HepG2 (cell line): ENCODE results near the gene NYNRIN. TPM values are rescaled to one million over a fixed set of nuclear protein-coding genes. Genes with fewer than 3 reads are reported as not detected.
A peak's percentile ranks its signal among the peaks of the same experiment; 100 is the strongest.

ENCODE experiments used
- ARNTL ChIP-seq: sonication (generic); formaldehyde crosslinking; IDR thresholded peaks from 2 replicates; pipeline ENCODE4 v1.4.0; 2020; ENCODE audit warnings: mild to moderate bottlenecking, missing genetic modification reagents
- ATF7 ChIP-seq, 2 experiments: fragments of 450-650 bp in 1 of 2; sonication (generic) in 1 of 2; formaldehyde crosslinking in 1 of 2; IDR thresholded peaks; 2 replicates each; pipeline versions ENCODE4 v1.4.0 to v1.6.1; 2016 to 2020; ENCODE audit warnings: antibody characterized with exemption in 1 of 2, mild to moderate bottlenecking in 1 of 2, missing genetic modification reagents in 1 of 2
- CC2D1A ChIP-seq: sonication (generic); formaldehyde crosslinking; IDR thresholded peaks from 2 replicates; pipeline ENCODE4 v1.8.1; 2023; ENCODE audit warnings: mild to moderate bottlenecking, missing genetic modification reagents
- ISL2 ChIP-seq: sonication (generic); formaldehyde crosslinking; IDR thresholded peaks from 2 replicates; pipeline ENCODE4 v1.5.0; 2020; ENCODE audit warnings: missing genetic modification reagents
- KLF9 ChIP-seq: IDR thresholded peaks from 2 replicates; pipeline ENCODE4 v1.6.1; 2016; ENCODE audit warnings: low read depth
- RFX3 ChIP-seq: IDR thresholded peaks from 2 replicates; pipeline ENCODE4 v1.6.1; 2016; ENCODE audit warnings: missing biosample characterization, missing genetic modification reagents
- RXRB ChIP-seq: IDR thresholded peaks from 2 replicates; pipeline ENCODE4 v1.6.1; 2016; ENCODE audit warnings: borderline replicate concordance, missing genetic modification reagents, missing compliant biosample characterization
- SOX6 ChIP-seq, 2 experiments: fragments of 450-650 bp in 1 of 2; sonication (generic) in 1 of 2; formaldehyde crosslinking in 1 of 2; IDR thresholded peaks; 2 replicates each; pipeline versions ENCODE4 v1.4.0 to v1.6.1; 2017 to 2020; ENCODE audit warnings: antibody characterized with exemption in 1 of 2, mild to moderate bottlenecking in 1 of 2, missing genetic modification reagents in 1 of 2
- ZNF136 ChIP-seq: sonication (generic); formaldehyde crosslinking; IDR thresholded peaks from 2 replicates; pipeline ENCODE4 v1.8.1; 2022; ENCODE audit warnings: low read depth, mild to moderate bottlenecking, moderate library complexity, missing genetic modification reagents
- ZNF333 ChIP-seq: sonication (generic); formaldehyde crosslinking; IDR thresholded peaks from 2 replicates; pipeline ENCODE4 v1.4.0; 2020; ENCODE audit warnings: mild to moderate bottlenecking, missing genetic modification reagents, borderline replicate concordance
- ZNF543 ChIP-seq: sonication (generic); formaldehyde crosslinking; IDR thresholded peaks from 2 replicates; pipeline ENCODE4 v1.4.0; 2020; ENCODE audit warnings: mild to moderate bottlenecking, missing genetic modification reagents
- ZNF569 ChIP-seq: sonication (generic); formaldehyde crosslinking; IDR thresholded peaks from 2 replicates; pipeline ENCODE4 v1.5.0; 2020; ENCODE audit warnings: mild to moderate bottlenecking, missing genetic modification reagents, moderate library complexity, borderline replicate concordance
- polyA plus RNA-seq, 8 experiments: library from polyadenylated mRNA; depleted of rRNA in 3 of 8; stranded (reverse) in 7 of 8; unstranded in 1 of 8; fragments of >200 nt; fragmentation: Illumina TruSeq in 4 of 8; extraction: Trizol in 4 of 8; gene quantifications; 2 replicates each; pipeline versions ENCODE4 v1.2.1 to v1.2.3, GENCODE V29; 2011 to 2016; ENCODE audit warnings: low read depth in 4 of 8, missing spikeins in 1 of 8, mixed read lengths in 1 of 8; ENCODE audit not compliant: insufficient read depth in 1 of 8
- total RNA-seq, 5 experiments: library from RNA; depleted of rRNA; stranded (reverse); fragments of >200 nt; fragmentation: Illumina TruSeq; extraction: Trizol; gene quantifications; 2 replicates each; pipeline ENCODE4 v1.2.3, GENCODE V29; 2016; ENCODE audit warnings: low read depth in 1 of 5
- TF ChIP-seq, protein P1 (sequence below): sonication (generic); formaldehyde crosslinking; IDR thresholded peaks from 2 replicates; pipeline ENCODE4 v1.5.1; 2020; ENCODE audit warnings: missing genetic modification reagents, mild to moderate bottlenecking, borderline replicate concordance
- TF ChIP-seq, protein P2 (sequence below): sonication (generic); formaldehyde crosslinking; IDR thresholded peaks from 2 replicates; pipeline ENCODE4 v1.4.0; 2020; ENCODE audit warnings: missing genetic modification reagents, low read depth, mild to moderate bottlenecking, borderline replicate concordance
- TF ChIP-seq, protein P3 (sequence below): sonication (generic); formaldehyde crosslinking; IDR thresholded peaks from 2 replicates; pipeline ENCODE4 v1.9.0; 2021; ENCODE audit warnings: missing genetic modification reagents, borderline replicate concordance
- TF ChIP-seq, protein P4 (sequence below): IDR thresholded peaks from 2 replicates; pipeline ENCODE4 v1.6.1; 2016; ENCODE audit warnings: low read depth, borderline replicate concordance
- TF ChIP-seq, protein P5 (sequence below): sonication (generic); formaldehyde crosslinking; IDR thresholded peaks from 2 replicates; pipeline ENCODE4 v1.4.0; 2020; ENCODE audit warnings: mild to moderate bottlenecking, missing genetic modification reagents
- TF ChIP-seq, protein P6 (sequence below): sonication (generic); formaldehyde crosslinking; IDR thresholded peaks from 2 replicates; pipeline ENCODE4 v1.5.0; 2020; ENCODE audit warnings: missing genetic modification reagents
- TF ChIP-seq, protein P7 (sequence below): sonication (generic); formaldehyde crosslinking; IDR thresholded peaks from 2 replicates; pipeline ENCODE4 v1.4.0; 2020; ENCODE audit warnings: missing genetic modification reagents

NYNRIN gene
- total and polyA plus RNA-seq, 2 of the 13 experiments (the other 11 are each of a cell fraction or from before 2014, with no cell fraction given), result 0.63 to 1.1 TPM

DNA sequence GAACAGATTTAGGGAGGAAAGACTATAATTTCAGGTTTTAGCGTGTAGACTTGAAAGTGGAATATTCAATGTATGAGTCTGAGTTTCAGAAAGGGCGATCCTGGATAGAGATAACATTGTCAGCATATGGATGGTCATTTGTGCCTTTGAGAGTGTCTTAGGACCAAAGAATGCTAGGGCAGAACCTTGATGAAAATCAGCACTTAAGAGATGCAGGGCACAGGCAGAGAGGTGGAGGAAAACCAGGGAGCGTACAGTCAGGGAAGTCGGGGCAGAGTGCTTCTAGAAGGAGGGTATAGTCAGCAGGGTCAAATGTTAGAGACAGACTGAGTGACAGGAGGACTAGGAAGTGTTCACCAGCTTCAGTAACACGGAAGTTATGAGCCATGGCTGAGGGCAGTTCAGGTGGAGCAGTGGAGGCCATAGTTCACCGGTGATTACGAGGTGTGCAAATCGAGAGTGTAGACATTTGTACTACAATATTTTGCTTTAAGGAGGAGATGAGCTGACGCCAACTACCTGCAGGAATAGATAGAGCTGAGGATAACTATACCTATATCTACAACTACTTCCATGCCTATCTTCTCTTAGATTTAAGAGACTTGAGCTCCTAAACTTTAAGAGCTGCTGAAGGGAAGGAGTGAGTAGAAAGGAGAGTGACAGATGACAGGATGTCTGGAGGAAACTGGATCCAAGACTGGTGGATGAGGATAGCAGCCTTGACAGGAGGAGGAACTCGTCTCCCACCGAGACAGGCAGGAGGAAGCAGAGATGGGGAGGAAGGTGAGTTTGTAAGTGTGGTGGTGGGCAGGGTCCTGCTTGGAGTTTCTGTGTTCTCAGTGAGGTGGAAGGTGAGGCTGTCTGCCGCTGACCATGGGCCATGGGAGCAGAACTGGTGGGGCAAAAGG is 24.1 kb downstream of the NYNRIN start (continued):
- TF ChIP-seq, protein P1, sequence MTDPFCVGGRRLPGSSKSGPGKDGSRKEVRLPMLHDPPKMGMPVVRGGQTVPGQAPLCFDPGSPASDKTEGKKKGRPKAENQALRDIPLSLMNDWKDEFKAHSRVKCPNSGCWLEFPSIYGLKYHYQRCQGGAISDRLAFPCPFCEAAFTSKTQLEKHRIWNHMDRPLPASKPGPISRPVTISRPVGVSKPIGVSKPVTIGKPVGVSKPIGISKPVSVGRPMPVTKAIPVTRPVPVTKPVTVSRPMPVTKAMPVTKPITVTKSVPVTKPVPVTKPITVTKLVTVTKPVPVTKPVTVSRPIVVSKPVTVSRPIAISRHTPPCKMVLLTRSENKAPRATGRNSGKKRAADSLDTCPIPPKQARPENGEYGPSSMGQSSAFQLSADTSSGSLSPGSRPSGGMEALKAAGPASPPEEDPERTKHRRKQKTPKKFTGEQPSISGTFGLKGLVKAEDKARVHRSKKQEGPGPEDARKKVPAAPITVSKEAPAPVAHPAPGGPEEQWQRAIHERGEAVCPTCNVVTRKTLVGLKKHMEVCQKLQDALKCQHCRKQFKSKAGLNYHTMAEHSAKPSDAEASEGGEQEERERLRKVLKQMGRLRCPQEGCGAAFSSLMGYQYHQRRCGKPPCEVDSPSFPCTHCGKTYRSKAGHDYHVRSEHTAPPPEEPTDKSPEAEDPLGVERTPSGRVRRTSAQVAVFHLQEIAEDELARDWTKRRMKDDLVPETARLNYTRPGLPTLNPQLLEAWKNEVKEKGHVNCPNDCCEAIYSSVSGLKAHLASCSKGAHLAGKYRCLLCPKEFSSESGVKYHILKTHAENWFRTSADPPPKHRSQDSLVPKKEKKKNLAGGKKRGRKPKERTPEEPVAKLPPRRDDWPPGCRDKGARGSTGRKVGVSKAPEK (CRISPR knock-in tag), result 0 out of 2 replicates have a peak, but pooled peaks have one; percentile 71
- TF ChIP-seq, protein P2, sequence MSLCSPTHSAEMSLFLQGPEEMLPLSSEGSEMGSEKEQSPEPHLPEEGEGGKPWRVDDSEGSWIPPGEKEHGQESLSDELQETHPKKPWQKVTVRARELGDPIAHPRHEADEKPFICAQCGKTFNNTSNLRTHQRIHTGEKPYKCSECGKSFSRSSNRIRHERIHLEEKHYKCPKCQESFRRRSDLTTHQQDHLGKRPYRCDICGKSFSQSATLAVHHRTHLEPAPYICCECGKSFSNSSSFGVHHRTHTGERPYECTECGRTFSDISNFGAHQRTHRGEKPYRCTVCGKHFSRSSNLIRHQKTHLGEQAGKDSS, result no peak
- TF ChIP-seq ZNF569 (CRISPR knock-in tag), result no peak
- TF ChIP-seq RXRB, result peak; percentile 68; the same call in 1 of the 2 replicates
- no peak for TF ChIP-seq RFX3
- TF ChIP-seq, protein P3, sequence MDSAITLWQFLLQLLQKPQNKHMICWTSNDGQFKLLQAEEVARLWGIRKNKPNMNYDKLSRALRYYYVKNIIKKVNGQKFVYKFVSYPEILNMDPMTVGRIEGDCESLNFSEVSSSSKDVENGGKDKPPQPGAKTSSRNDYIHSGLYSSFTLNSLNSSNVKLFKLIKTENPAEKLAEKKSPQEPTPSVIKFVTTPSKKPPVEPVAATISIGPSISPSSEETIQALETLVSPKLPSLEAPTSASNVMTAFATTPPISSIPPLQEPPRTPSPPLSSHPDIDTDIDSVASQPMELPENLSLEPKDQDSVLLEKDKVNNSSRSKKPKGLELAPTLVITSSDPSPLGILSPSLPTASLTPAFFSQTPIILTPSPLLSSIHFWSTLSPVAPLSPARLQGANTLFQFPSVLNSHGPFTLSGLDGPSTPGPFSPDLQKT, result no peak
- TF ChIP-seq ARNTL (CRISPR knock-in tag), result 0 out of 2 replicates have a peak, but pooled peaks have one; percentile 60
- TF ChIP-seq ISL2 (CRISPR knock-in tag), result no peak
- TF ChIP-seq, protein P4, sequence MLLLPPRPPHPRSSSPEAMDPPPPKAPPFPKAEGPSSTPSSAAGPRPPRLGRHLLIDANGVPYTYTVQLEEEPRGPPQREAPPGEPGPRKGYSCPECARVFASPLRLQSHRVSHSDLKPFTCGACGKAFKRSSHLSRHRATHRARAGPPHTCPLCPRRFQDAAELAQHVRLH (CRISPR knock-in tag), result peak; percentile 41; the same call in 1 of the 2 replicates
- no peak for TF ChIP-seq CC2D1A
- peak; percentile 69; the same call in 1 of the 2 replicates for TF ChIP-seq ZNF333 (CRISPR knock-in tag)
- no peak for TF ChIP-seq ZNF136 (CRISPR knock-in tag)
- TF ChIP-seq, protein P5, sequence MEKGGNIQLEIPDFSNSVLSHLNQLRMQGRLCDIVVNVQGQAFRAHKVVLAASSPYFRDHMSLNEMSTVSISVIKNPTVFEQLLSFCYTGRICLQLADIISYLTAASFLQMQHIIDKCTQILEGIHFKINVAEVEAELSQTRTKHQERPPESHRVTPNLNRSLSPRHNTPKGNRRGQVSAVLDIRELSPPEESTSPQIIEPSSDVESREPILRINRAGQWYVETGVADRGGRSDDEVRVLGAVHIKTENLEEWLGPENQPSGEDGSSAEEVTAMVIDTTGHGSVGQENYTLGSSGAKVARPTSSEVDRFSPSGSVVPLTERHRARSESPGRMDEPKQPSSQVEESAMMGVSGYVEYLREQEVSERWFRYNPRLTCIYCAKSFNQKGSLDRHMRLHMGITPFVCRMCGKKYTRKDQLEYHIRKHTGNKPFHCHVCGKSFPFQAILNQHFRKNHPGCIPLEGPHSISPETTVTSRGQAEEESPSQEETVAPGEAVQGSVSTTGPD (CRISPR knock-in tag), result no peak
- TF ChIP-seq, protein P6, sequence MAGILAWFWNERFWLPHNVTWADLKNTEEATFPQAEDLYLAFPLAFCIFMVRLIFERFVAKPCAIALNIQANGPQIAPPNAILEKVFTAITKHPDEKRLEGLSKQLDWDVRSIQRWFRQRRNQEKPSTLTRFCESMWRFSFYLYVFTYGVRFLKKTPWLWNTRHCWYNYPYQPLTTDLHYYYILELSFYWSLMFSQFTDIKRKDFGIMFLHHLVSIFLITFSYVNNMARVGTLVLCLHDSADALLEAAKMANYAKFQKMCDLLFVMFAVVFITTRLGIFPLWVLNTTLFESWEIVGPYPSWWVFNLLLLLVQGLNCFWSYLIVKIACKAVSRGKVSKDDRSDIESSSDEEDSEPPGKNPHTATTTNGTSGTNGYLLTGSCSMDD, result no peak
- TF ChIP-seq, protein P7, sequence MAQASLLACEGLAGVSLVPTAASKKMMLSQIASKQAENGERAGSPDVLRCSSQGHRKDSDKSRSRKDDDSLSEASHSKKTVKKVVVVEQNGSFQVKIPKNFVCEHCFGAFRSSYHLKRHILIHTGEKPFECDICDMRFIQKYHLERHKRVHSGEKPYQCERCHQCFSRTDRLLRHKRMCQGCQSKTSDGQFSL (CRISPR knock-in tag), result no peak
- TF ChIP-seq SOX6 (IDR thresholded peaks at IDR 0.05), result no peak
- peak; percentile 19; the same call in 1 of the 2 replicates for TF ChIP-seq SOX6 (CRISPR knock-in tag; IDR thresholded peaks at IDR 0.05)
- TF ChIP-seq ZNF543 (CRISPR knock-in tag), result 0 out of 2 replicates have a peak, but pooled peaks have one; percentile 70
- no peak for TF ChIP-seq ATF7 (IDR thresholded peaks at IDR 0.05)
- TF ChIP-seq ATF7 (CRISPR knock-in tag; IDR thresholded peaks at IDR 0.05), result no peak
- no peak for TF ChIP-seq KLF9
